ENCODE measurements around the gene SLC2A4RG. TPM values are rescaled to one million over a fixed set of nuclear protein-coding genes. Genes with fewer than 3 reads are reported as not detected.

The SLC2A4RG gene
- total RNA-seq, 1 experiment from 2014 or later, result 121 TPM

- no peak for DNase-seq (ENCODE audit: low read depth, low spot score)
- Histone ChIP-seq H3K9me3 (ENCODE audit: control insufficient read depth in 1 of 2, insufficient read depth in 1 of 2, low read depth in 1 of 2, low read length in 2 of 2) (no peaks in the 10 kb centered on the region), H3K9me2 (ENCODE audit: insufficient read depth) (no peaks in the 10 kb centered on the region), H2AFZ (ENCODE audit: low read depth, low read length, poor library complexity, severe bottlenecking) (no peak overlapping the region), H3K36me3 (ENCODE audit: control insufficient read depth in 1 of 2, insufficient read depth in 2 of 2, low read length in 2 of 2) (peaks cover 3 to 23% of the 10 kb centered on the region in 2 experiments; a peak in 2 of 4 replicates), H4K20me1 (ENCODE audit: insufficient read depth) (no peaks in the 10 kb centered on the region), H3K4me2 (ENCODE audit: low read length) (no peak overlapping the region), H3K4me1 (ENCODE audit: control insufficient read depth in 1 of 2, insufficient read depth in 2 of 2, low read length in 2 of 2) (peaks cover 7 to 16% of the 10 kb centered on the region in 2 experiments; a peak in 3 of 4 replicates), H3K9ac (ENCODE audit: low read length) (no peak overlapping the region), H3K27me3 (ENCODE audit: insufficient read depth, low read length) (no peaks in the 10 kb centered on the region), H3K4me3 (replicated peaks in 1 of 2; ENCODE audit: low read depth in 1 of 2, low read length in 2 of 2) (no peak overlapping the region), H3K79me2 (ENCODE audit: insufficient read depth, low read length) (peaks cover 18% of the 10 kb centered on the region), H3K27ac (ENCODE audit: low read depth, low read length) (no peak overlapping the region)
- RAD21 ChIA-PET (ENCODE audit: low non-redundant PET in 1 of 2, low total read pairs in 2 of 2, uncharacterized antibody in 2 of 2, unreplicated experiment in 2 of 2), result no interaction called here
- CTCF ChIA-PET, result no interaction called here
- no TSS peak for BruUV-seq (replicated peaks)
- TF ChIP-seq YY1 (IDR thresholded peaks at IDR 0.05; ENCODE audit: extremely low read depth, insufficient replicate concordance, low read depth, low read length) (no peak), ZFX (IDR thresholded peaks at IDR 0.05) (no peak), SRF (IDR thresholded peaks at IDR 0.05; ENCODE audit: low read depth) (no peak), MAX (IDR thresholded peaks at IDR 0.05) (no peak), TCF7L2 (IDR thresholded peaks at IDR 0.05; ENCODE audit: borderline replicate concordance, extremely low read depth, insufficient read depth, insufficient read length) (no peak), ELF1 (IDR thresholded peaks at IDR 0.05; ENCODE audit: borderline replicate concordance, low read depth) (no peak), ZBTB33 (IDR thresholded peaks at IDR 0.05; ENCODE audit: extremely low read depth, insufficient replicate concordance, low read length) (no peak), SIN3A (IDR thresholded peaks at IDR 0.05; ENCODE audit: low read depth) (no peak), REST (IDR thresholded peaks at IDR 0.05; ENCODE audit: low read depth) (no peak), EZH2phosphoT487 (IDR thresholded peaks at IDR 0.05; ENCODE audit: borderline replicate concordance) (no peak), CEBPB (IDR thresholded peaks at IDR 0.05; ENCODE audit: low read depth) (no peak), ATF3 (IDR thresholded peaks at IDR 0.05) (no peak), POLR2A (IDR thresholded peaks at IDR 0.05; ENCODE audit: borderline replicate concordance, extremely low read depth, insufficient read depth, insufficient read length) (no peak), ZNF274 (IDR thresholded peaks at IDR 0.05; ENCODE audit: low read depth, low read length) (no peak), CTCF (IDR thresholded peaks at IDR 0.05 in 2 of 3, conservative IDR thresholded peaks at IDR 0.05 in 1 of 3; ENCODE audit: borderline replicate concordance in 1 of 3, insufficient read depth in 1 of 3, low read depth in 2 of 3, low read length in 2 of 3) (no peak)
- no peak for ATAC-seq
- POLR2A ChIA-PET, result no interaction called here
- intact Hi-C loops (cut with micrococcal nuclease), result no loop called here
Observed at GRCh38 chr20:63744158-63744557, 4.6 kb downstream of the SLC2A4RG start.

All from HCT116 (cell line).